CD4-positive, alpha-beta T cell treated with Interleukin-6 at 100 ng/mL for 8 hours (primary cell): ENCODE data around the gene LRRTM2.
"Not testable (repeated sequence)": the region's sequence is repeated elsewhere in the genome, so short reads cannot be mapped to it uniquely, and the experiment has no call there.

Experiments used
- DNase-seq: peaks from one replicate; pipeline ENCODE4 v3.0.0-alpha.2; 2020; ENCODE audit warnings: mixed read lengths, low spot score

Gene LRRTM2

GRCh38 chr5:138837160-138837559 is 38.0 kb downstream of the LRRTM2 start:
- no peak for DNase-seq

DNA sequence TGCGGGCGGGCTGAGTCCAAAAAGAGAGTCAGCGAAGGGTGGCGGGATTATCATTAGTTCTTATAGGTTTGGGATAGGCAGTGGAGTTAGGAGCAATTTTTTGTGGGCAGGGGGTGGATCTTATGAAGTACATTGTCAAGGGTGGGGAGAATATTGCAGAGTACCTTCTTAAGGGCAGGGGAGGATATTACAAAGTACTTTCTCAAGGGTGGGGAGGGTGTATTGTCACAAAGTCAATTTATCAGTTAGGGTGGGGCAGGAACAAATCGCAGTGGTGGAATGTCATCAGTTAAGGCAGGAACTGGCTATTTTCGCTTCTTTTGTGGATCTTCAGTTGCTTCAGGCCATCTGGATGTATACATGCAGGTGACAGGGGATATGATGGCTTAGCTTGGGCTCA is 40.3 kb downstream of the LRRTM2 start:
- not testable (repeated sequence) for DNase-seq

- DNase-seq: no peak
Observed at GRCh38 chr5:138833726-138834480, 41.2 kb downstream of the LRRTM2 start.

DNA sequence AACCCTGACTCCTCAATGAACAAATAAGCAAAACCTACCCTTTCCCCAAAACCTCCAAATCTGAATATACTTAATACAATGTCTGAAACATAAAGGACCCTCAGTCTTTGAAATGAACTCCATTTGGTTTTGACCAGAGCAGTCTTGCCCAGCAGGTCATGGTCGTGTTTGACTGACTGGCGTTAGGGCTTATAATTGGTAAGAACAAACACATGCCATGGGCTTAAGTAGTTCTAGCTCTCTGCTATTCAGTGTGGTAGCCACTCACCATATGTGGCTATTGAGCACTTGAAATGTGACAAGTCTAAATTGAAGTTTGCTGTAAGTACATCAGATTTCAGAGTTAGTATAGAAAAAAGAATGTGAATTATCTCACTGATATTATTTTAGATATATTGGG is 42.1 kb downstream of the LRRTM2 start:
- DNase-seq: no peak

DNA sequence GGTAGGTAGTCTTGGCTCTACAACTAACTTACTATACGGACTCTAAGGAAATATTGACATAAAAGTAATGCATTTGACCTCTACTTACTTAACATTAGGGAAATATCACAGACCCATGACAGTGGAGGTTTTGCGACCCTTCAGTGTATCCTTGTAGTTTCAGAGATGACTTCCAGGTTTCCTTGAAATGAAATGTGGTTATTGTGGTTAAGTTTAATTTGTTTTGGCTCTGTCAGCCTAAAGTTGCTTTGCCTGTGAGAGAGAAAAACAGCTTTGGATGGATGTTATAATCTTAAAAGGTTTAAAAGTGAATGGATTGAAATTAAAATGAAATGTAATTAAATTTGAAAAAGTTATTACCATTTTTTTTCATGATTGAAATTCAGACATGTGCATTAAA is 42.9 kb downstream of the LRRTM2 start:
- no peak for DNase-seq

GRCh38 chr5:138831703-138832102 is 43.4 kb downstream of the LRRTM2 start:
- DNase-seq: no peak

GRCh38 chr5:138829341-138829740 is 45.8 kb downstream of the LRRTM2 start:
- DNase-seq: no peak

GRCh38 chr5:138828556-138828955 is 46.6 kb downstream of the LRRTM2 start:
- no peak for DNase-seq

DNA sequence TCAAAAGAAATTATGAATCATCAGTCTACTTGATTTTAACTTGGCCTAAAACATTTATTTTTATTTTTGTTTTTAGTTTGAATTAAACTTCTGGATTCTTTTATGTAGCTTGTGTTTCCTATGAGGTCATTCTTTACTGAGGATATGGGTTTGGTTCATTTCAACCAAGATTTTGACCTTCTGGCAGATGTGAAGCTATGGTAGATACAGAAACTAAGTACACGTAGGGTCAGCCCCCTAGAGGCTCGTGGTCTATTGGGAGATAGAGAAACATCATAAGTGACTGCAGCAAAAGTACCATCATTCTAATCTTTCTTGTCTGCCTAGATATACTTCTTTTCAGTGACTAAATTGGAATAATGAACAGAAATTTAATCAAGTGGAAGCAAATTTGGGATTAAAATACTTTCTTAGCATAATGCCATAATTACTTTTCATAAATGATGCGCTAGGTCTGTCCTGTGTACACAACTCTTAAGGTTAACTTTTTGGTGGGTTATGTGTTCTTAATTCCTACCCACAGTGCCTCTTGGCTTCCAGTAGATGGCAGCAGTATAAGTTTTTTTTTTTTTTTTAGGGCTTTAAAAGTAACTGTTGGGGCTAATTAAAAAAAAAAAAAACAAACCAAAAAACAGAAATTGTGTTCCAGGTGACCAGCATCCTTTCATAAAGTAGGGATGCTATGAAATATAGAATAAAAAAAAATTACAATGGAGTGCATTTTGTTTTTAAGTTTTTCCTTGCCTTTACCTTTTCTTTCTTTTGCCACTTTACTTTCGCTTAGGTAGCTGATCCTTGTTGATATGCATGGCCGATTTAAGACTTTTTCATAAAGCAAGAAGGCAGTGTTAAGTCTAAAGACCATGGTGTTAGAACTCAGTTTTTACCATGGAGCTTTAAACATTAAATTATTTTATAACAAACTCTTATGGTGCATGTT is 49.9 kb downstream of the LRRTM2 start:
- DNase-seq: peak; percentile 1

DNA sequence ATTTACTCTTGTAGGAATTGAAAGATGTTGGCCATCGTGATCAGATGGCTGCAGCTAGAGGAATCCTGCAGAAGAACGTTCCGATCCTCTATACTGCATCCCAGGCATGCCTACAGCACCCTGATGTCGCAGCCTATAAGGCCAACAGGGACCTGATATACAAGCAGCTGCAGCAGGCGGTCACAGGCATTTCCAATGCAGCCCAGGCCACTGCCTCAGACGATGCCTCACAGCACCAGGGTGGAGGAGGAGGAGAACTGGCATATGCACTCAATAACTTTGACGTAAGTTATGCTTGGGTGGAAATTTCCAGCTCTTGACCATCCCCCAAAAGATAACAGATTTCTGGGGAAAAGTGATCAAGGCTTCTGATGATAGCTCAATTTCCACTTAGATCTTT is 50.6 kb downstream of the LRRTM2 start:
- no peak for DNase-seq

DNA sequence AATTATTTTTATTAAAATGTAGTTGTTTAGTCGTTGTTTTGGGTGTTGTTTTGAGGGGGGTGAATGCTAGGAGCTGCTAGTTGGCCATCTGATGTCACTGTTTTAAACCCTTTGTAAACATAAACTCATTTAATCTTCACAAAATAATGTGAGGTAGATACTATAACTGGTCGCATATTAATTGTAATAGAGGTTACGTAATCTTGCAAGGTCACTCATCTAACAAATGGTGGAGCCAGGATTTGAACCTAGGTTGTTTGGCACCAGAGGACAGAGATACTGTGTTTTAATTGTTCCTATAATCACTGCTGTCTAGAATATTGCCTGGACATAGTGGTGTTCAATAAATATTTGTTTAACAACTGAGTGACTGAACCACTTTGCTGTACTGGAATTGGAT is 54.4 kb downstream of the LRRTM2 start:
- no peak for DNase-seq

DNA sequence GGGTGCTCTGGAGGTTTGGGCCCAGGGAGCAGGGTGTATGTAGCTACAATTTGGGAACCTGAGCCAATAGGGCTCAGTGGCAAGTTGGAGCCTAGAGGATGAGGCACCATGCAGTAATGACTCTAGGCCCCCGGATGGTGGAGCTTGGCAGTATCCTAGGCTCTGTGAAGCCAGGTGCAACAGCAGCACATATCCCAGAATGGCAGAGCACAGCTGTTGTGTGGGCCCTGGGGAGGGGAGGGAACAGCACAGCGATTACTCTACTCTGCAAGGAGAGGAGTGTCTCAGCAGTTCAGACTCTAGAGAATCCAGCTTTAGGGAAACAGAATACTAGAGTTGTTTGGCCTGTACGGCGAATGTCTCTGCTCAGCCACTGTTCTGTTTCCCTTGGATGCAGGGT is 56.1 kb downstream of the LRRTM2 start:
- no peak for DNase-seq
